IPS DF 4.7 (cell line): ENCODE data around the gene RPTN.
A peak's percentile ranks its signal among the peaks of the same experiment; 100 is the strongest.
"Not testable (repeated sequence)": the region's sequence is repeated elsewhere in the genome, so short reads cannot be mapped to it uniquely, and the experiment has no call there.

Experiments used
- DNase-seq: peaks from one replicate; pipeline ENCODE4 v3.0.0-alpha.2; 2013; ENCODE audit warnings: low spot score; ENCODE audit errors: extremely low read depth

Gene RPTN

DNA sequence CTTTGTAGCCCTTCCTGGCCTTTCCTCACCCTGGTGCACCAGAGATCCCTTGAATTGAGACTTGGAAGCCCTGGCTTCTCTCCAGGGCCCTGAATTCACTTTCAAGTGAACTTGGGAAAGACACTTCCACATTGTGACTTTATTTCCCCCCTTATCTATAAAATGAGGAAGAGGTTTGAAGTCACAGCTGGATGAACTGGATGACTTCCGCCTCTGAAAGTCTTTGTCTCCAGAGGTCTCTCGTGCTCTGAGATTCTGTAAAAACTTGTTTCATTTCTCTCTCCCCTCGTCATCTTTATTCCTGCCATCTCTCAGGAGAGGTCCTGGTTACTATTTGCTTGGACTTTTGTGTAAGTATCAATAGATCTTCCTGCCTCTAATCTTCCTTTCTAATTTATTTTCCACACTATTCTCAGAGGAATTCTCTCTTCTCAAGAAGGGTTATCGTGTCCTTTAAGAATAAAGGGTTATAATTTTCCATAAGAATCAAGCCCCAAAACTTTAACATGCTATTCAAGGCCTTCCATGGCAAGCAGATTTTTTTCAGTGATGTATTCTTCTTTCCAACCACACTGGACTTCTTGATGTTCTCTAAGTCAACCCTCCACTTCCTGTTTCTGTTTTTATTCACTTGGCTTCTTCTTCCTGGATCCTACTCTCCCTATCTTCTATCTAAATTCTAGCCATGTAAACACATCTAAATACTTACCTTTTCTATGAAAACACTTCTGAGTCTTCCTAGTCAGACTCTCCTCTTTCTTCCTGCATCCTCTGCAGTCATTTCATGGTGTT lies 6.5 kb upstream of the RPTN start:
- no peak for DNase-seq

DNA sequence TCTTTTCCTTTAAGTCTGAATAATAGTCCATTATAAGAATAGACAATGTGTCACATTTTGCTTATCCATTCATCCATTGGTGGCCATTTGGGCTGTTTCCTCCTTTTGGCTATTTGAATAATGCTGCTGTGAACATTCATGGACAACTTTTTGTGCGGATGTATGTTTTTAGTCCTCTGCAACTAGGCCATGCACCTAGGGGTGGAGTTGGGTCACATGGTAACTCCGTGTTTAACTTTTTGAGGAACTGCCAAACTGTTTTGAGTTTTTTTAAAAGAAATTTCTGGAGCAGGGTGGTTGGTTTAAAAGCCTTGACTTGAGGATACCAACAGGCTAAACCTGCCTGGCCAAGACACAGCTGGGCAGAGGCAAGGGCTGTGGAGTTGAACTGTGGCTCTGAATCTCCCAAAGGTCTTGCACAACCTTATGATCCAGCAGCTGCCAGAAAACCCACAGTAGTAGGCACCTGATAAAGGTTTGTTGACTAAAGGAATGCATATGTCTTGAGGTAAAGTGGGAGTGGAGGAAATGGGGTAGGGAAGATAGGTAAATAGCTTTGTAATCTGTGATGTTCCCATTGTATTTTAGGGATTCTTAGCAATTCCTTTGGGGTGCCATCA lies 5.6 kb upstream of the RPTN start:
- DNase-seq = no peak

DNA sequence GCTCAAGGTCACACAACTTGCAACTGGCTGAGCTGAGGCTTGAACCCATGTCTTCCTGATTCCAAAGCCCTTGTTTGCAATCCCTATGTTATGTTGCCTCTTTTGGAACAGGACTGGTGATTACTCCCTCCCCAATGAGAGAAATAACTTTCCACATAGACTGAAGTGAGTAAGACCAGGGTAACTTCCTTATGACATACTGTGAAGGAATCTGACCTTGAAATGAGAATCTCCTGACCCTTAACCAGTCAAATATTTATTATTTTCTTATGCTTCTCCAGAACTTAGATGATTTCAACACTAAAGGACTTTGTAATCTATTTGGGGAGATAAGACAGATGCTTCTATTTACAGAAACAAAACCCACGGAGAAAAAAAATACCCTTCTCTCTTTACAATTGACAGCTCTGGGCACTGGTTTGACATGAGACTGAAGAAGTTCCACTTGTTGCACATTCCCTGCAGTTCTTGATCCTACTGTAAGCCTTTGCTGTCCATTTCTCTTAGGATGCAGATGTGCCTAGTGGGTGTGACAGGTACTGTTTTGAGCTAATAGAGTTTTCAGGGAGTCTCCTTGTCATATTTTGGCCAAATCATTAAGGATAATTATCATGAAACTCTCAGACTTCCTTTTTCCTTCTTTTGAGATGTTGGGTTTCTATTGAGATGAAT lies 3.9 kb upstream of the RPTN start:
- DNase-seq = no peak

DNA sequence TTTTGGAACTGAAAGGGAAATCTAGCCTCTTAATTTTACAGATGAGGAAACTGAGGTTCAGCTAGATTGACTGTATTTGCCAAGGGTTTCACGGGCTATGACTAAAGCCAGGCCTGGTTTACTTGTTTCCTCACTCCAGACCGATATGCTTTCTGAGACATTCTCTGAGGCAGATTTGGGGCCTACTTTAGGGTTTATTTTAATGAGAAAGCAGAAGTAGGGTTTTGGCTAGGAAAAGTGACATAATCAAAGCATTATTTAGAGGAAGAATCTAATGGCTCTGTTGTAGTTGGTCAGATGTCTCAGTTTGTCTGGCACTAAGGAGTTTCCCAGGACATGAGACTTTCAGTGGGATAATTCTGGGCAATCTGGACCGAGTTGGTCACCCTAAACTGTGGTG lies 1.5 kb upstream of the RPTN start:
- no peak for DNase-seq

DNA sequence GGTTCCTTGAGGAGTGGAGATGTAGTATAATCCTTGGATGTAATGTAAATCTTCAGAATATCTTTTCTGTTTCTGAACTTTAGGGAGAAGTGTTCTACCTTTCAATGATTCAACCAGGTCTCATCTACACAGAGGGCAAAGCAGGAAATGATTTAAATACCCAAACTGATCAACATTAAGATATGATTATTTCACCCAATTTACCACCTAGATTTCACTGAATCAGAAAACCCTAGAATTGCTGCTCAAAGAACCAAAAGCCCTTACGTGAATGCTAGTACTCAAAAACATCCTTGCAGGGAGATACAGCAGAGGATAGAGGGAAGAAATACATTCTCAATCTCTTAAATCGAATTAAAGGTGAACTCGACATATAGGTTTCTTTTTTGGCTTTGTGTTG lies 5.0 kb downstream of the RPTN start:
- no peak for DNase-seq

DNA sequence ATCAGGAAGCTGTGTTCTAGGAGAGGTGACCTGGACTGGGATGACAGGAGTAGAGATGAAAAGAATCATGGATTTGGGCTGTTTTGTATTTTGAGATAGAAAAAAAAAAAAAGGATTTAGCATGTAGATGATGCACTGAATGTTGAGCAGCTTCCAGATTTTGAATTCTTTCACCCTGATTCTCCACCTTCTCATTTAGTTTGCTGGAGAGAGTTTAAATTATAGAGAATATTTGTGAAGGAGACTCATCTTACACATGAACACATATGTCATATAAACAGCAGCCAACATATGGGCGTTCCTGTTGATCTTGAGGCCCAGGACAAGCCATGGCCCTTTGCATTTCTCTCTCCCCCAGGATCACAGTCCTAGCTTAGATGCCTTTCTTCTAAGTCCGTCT lies 7.4 kb downstream of the RPTN start:
- DNase-seq = no peak

DNA sequence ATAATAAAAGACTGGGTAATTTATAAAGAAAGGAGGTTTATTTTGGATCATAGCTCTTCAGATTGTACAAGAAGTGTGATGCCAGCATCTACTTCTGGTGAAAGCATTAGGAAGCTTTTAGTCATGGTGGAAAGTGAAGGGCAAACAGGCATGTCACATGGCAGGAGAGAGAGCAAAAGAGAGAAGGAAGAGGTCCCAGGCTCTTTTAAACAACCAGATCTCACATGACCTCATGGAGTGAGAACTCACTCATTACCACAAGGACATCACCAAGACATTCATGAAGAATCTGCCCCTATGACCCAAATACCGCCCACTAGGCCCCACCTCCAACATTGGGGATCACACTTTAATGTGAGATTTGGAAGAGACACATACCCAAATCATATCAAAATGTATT lies 10.0 kb downstream of the RPTN start:
- DNase-seq = no peak

DNA sequence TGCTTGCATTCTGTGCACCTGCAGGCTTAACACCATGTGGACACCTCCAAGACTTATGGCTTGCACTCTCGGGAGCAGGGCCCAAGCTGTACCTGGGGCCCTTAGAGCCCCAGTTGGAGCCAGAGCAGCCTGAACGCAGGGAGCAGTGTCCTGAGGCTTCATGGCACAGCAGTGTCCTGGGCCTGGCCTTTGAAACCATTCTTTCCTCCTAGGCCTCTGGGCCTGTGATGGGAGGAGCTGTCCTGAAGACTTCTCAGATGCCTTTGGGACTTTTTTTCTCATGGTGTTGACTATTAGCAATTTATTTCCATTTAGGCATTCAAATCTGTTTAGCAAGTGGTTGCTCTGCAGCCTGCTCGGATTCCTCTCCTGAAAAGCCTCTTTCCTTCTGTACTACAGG lies 11.0 kb downstream of the RPTN start:
- DNase-seq = no peak

DNA sequence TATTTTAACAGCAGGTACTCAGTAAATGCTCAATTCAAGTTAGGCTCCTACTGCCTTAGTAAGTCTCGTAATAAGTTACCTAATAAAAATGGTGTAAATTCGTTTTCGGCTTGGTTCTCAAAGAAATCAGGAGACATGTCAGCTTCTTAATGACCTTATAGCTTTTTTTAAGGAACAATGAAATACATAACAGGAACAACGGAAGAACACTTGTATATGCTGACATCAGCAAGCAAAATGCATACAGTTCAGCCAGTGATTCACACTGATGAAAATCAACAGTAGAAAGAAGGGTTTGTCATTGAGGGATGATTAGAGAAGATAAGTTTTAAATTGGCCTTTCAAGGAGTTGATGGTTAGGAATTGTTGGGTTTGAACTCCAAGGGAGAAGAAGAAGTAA lies 13.3 kb downstream of the RPTN start:
- DNase-seq = no peak

DNA sequence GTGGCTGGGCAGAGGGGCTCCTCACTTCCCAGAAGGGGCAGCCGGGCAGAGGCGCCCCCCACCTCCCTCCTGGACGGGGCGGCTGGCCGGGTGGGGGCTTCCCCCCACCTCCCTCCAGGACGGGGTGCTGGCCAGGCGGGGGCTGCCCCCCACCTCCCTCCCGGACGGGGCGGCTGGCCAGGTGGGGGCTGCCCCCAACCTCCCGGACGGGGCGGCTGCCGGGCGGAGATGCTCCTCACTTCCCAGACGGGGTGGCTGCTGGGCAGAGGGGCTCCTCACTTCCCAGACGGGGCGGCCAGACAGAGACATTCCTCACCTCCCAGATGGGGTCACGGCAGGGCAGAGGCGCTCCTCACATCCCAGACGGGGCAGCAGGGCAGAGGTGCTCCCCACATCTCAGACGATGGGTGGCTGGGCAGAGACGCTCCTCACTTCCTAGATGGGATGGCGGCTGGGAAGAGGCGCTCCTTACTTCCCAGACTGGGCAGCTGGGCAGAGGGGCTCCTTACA lies 14.3 kb downstream of the RPTN start:
- not testable (repeated sequence) for DNase-seq

DNA sequence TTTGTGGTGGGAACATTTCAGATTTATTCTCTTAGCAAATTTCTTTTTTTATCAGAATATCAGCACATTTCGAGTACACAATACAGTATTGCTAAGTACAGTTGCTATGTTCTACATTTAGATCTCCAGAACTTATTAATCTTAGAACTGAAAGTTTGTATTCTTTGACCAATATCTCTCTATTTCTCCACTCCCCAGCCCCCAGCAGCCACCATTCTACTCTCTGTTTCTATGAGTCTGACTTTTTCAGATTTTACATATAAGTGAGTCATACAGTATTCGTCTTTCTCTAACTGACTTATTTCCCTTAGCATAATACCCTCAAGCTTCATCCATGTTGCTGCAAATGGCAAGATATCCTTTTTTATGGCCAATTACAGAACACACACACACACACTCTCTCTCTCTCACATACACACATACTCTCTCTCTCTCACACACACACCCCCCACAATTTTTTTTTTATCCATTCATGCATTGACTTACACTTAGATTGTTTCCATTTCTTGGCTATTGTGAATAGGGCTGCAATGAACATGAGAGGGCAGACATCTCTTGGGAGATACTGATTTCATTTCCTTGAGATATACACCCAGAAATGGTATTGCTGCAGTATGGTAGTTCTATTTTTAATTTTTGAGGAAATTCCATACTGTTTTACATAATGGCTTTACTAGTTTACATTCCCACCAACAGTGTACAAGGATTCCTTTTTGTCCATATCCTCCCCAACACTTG lies 15.7 kb downstream of the RPTN start:
- DNase-seq = no peak

DNA sequence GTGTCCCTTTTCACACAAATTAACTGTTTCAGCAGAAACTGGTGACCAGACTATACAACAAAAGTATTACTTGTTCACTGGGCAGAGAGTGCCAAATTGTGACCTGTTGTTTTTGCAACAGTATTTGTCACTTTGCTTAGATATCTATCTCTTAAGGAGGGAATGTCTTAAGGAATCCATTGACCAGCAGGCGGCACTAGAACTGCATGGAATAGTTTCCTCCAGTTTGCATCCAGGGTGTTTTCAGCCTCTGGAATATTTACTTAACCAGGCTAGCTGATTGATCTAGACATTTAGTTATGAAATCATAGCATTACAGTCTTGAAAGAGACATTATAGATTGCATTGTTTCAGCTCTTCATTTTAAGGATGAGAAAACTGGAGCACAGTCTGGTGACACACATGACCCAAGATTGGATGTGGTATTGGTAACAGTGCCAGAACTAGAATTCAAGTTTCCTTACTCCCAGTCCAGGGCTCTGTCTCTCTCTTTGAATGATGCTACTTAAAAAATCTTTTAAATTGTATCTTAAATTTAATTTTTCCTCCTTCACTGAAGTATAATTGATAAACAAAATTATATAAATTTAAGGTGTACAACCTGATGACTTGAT lies 16.9 kb downstream of the RPTN start:
- peak; percentile 38 for DNase-seq

DNA sequence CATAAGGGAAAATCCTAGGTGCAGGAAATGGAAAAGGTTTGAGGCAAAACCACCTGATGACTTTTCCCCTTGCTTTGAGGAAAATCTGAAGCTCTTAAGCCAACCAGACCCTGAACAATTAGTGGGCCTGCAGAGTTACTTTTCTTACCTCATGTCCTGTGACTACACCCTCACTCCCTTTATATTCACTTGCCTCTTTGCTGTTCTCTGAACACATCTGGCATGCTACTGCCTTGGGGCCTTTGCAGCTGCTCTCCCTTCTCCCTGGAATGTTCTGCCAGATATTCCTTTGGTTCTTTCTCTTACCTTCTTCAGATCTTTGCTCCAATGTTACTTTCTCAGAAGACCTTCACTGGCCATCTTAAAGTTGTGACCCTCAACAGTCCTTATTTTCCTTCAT lies 21.8 kb downstream of the RPTN start:
- DNase-seq = no peak

DNA sequence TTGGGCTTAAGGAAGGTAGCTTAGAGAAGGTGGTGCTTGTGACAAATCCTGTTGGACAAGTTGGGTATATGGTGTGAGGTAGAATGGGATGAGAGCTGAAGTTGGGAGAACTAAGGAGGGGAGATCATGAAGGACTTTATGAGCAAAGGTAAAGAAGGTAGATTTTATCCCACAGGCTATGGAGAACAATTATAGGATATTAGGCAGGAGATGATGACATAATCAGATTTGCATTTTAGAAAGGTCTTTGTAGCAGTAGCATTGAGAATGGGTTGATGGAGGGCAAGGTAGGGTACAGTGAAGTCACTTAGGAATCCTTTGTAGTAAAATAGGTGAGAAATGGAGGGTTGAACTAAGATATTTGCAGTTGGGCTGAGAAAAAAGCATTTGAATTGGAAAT lies 28.8 kb downstream of the RPTN start:
- no peak for DNase-seq

DNA sequence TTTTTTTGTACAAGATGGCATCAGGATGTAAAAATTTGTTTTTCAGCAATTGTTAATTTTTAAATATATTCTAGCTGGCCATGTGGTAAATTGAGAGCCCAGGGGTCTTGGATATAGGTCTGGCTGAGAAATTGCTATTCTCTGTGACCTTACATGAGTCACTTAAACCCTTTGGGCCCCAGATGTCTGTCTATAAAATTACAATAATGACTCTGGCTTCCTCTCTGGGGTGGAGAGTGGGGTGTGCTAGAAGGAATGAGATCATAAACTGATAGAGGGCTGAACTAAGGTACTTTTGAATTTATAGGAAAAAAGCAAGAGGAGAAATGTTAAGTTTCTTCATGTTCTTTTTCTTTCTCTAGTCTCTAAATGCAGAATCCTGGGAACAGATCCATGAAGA lies 31.4 kb downstream of the RPTN start:
- no peak for DNase-seq

DNA sequence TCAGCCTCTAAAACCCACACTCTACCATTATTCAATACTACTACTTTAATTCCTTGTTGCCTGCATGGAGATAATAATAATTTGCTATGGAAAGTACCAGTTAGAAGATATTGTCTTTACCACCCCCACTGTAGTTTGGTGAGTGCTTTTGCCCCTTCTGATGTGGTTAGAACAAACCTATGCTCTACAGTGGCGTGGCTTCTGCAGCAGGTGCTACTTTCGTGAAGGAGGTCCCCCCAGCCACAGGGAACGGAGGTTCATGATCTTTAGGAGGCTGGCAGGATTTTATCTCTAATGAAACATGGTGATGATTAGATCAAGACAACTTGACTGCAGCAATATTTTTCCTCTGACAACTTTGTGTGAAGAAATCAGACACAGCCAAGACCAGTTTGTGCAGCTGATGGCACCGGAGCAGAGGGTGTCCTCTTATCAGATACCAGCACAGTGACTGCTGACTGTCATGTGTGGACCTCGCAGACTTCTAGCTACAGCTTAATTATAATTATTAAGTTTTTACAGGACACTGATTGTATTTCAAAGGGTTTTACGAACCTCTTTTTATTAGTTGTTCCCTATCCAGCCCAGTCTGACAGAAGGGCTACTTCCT lies 33.1 kb downstream of the RPTN start:
- DNase-seq = no peak

DNA sequence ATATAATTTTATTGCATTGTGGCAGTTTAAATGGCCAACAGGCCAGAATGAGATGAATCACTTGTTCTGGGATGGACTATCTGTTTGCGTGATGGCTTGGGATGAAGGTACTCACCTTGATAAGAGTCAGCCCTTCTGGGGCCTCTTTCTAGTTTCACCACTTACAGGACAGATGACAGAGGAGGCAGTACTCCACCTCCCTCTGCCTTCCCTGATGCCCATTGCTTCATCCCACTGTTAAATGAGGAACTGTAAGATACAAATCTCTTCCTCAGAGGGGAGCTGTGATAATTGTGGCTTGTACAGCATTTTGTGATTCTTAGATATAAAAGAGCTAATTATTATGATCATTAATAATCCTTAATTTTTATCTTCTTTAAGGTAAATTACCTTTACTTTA lies 40.1 kb downstream of the RPTN start:
- DNase-seq = no peak

DNA sequence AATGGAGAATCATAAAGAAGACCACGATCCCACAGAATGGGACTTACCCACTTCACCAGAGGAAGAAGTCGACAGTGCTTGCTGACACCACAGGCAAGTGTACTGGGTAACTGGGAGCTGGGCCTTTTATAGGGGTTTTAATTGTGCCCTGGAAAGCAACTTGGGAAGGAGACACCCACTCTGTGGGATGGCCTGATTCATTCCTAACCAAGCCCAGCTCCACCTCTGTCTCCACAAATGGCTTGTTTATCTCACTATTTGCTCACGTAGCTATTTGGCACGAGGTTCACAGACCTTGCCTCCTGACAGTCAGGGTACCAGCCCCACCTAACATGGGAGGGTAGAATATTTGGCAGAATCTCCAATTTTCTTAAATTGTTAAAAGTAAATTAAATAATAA lies 43.7 kb downstream of the RPTN start, which contains the start of gene TCHH:
Gene TCHH, minus strand, starts transcription at position 101 of the 400 bp plus-strand sequence. CDS start 1,364 bp downstream, outside the sequence.
- DNase-seq = no peak

DNA sequence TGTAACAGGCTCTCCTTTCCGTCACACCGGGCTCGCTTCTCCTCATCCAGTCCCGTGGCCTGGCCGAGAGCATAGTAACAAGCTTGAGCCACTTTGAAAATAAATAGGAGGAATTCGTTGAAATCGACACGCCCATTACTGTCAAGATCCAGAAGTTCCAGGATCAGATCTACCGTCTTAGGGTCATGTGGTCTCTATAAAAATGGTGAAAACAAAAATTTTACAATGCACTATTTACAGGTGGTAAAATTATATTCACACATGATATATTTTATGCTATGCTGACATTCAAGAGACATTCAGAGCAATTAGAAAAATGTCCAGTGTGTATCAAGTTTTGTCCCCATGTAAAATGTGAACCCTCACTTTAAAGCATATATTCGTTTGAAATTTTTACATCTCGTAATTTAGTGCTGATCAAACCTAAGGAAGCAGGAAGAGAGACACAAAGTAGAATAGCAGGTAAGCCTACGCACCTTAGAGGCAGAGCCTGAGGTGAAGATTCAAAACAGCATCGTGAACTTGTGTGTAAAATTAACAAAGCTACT lies 46.1 kb downstream of the RPTN start:
- no peak for DNase-seq

DNA sequence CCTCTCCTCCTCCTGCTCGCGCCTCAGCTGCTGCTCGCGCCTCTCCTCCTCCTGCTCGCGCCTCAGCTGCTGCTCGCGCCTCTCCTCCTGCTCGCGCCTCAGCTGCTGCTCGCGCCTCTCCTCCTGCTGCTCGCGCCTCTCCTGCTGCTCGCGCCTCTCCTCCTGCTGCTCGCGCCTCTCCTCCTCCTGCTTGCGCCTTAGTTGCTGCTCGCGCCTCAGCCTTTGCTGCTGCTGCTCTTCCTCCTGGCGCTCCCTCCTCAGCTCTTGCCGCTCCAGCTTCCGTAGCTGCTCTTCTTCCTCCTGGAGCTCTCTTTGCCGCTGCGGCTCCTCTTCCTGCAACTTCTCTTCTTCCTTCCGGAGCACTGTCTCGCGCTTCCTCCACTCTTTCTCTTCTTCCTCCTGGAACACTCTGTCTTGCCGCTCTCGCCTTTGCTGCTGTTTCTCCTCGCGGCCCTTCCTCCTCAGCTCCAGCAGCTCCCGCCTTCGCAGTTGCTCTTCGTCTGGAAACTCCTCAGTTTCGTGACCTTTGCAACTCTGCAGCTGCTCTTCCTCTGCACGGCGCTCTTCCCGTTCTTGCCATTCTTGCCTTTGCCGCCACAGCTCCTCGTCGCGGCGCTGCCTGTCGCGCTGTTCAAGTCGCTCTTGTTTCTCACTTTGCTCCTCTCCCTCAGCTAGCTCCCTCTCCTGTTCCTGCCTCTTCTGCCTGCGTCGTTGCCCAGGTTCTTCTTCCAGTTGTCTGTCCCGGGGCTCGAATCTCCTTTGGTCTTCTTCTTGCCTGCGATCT lies 46.7 kb downstream of the RPTN start:
- no peak for DNase-seq
